MM.1S (cell line): Measurements from ENCODE around the gene PRKCE.

Experiments used
- DNase-seq: peaks from one replicate; pipeline ENCODE4 v3.0.0-alpha.2; 2015
- H2AFZ ChIP-seq: fragments of 300-600 bp; sonication (generic); 2 replicates; pipeline ENCODE4 v1.6.0; 2016; ENCODE audit warnings: antibody characterized with exemption, low read length
- H3F3A ChIP-seq: fragments of 300-600 bp; sonication (generic); 2 replicates; pipeline ENCODE4 v1.6.1; 2016; ENCODE audit warnings: mild to moderate bottlenecking, antibody characterized with exemption, low read length, moderate library complexity, mixed read lengths; ENCODE audit not compliant: insufficient read depth
- H3K27ac ChIP-seq: fragments of 300-600 bp; sonication (generic); 2 replicates; pipeline ENCODE4 v1.5.1; 2016; ENCODE audit warnings: mild to moderate bottlenecking, low read length
- H3K27me3 ChIP-seq: fragments of 300-600 bp; sonication (generic); replicated peaks from 2 replicates; pipeline ENCODE4 v1.6.0; 2016; ENCODE audit warnings: low read length; ENCODE audit not compliant: insufficient read depth
- H3K36me3 ChIP-seq: fragments of 300-600 bp; sonication (generic); replicated peaks from 2 replicates; pipeline ENCODE4 v1.6.1; 2016; ENCODE audit warnings: mild to moderate bottlenecking, low read length, mixed read lengths; ENCODE audit not compliant: insufficient read depth
- H3K4me1 ChIP-seq: fragments of 300-600 bp; sonication (generic); 2 replicates; pipeline ENCODE4 v1.6.1; 2016; ENCODE audit warnings: low read length, mixed read lengths
- H3K4me2 ChIP-seq: fragments of 300-600 bp; sonication (generic); 2 replicates; pipeline ENCODE4 v1.6.0; 2016; ENCODE audit warnings: low read depth, low read length
- H3K4me3 ChIP-seq: fragments of 300-600 bp; sonication (generic); 2 replicates; pipeline ENCODE4 v1.5.1; 2016; ENCODE audit warnings: low read length, mixed read lengths
- H3K79me2 ChIP-seq: fragments of 300-600 bp; sonication (generic); 2 replicates; pipeline ENCODE4 v1.6.1; 2016; ENCODE audit warnings: mixed run types, low read length, mixed read lengths
- H3K9ac ChIP-seq: fragments of 300-600 bp; sonication (generic); 2 replicates; pipeline ENCODE4 v1.6.1; 2016; ENCODE audit warnings: low read length, mixed read lengths
- H3K9me2 ChIP-seq: fragments of 300-600 bp; sonication (generic); replicated peaks from 2 replicates; pipeline ENCODE4 v1.6.1; 2016; ENCODE audit warnings: mild to moderate bottlenecking, low read length, mixed read lengths; ENCODE audit not compliant: insufficient read depth
- H3K9me3 ChIP-seq: fragments of 300-600 bp; sonication (generic); replicated peaks from 2 replicates; pipeline ENCODE4 v1.6.1; 2016; ENCODE audit warnings: mild to moderate bottlenecking, low read length, mixed read lengths; ENCODE audit not compliant: insufficient read depth
- H4K20me1 ChIP-seq: fragments of 300-600 bp; sonication (generic); 2 replicates; pipeline ENCODE4 v1.6.1; 2016; ENCODE audit warnings: mild to moderate bottlenecking, low read length, moderate library complexity, mixed read lengths; ENCODE audit not compliant: insufficient read depth
- CTCF ChIP-seq: fragments of 300-600 bp; sonication (generic); IDR thresholded peaks from 2 replicates; pipeline ENCODE4 v1.5.1; 2016; ENCODE audit warnings: antibody characterized with exemption, low read length, mixed read lengths
- EZH2 ChIP-seq: fragments of 300-600 bp; sonication (generic); optimal IDR thresholded peaks from 2 replicates; pipeline ENCODE3; 2017; ENCODE audit warnings: low read depth, mild to moderate bottlenecking, antibody characterized with exemption, low read length, mixed read lengths
- EZH2phosphoT487 ChIP-seq: fragments of 300-600 bp; sonication (generic); IDR thresholded peaks from 2 replicates; pipeline ENCODE4 v1.6.1; 2018; ENCODE audit warnings: antibody characterized with exemption, low read length

Gene PRKCE

GRCh38 chr2:45782986-45783385 lies 131.5 kb downstream of the PRKCE start:
- H3K36me3 ChIP-seq, result no peaks in the 10 kb centered on the region
- DNase-seq, result no peak
- H3K27ac ChIP-seq, result no peak overlapping the region
- no peaks in the 10 kb centered on the region; the same call in 1 of the 2 replicates for H3K79me2 ChIP-seq
- no peak overlapping the region for H3K4me2 ChIP-seq
- H3F3A ChIP-seq, result no peaks in the 10 kb centered on the region
- H3K9me3 ChIP-seq, result no peaks in the 10 kb centered on the region
- TF ChIP-seq CTCF (no peak), EZH2phosphoT487 (no peak), EZH2 (no peak)
- no peaks in the 10 kb centered on the region for H3K27me3 ChIP-seq
- H4K20me1 ChIP-seq, result no peaks in the 10 kb centered on the region
- H3K4me1 ChIP-seq, result peaks cover 4% of the 10 kb centered on the region; the same call in 1 of the 2 replicates
- H3K9me2 ChIP-seq, result no peaks in the 10 kb centered on the region
- no peak overlapping the region for H3K4me3 ChIP-seq
- H2AFZ ChIP-seq, result no peak overlapping the region
- H3K9ac ChIP-seq, result no peak overlapping the region

GRCh38 chr2:45786030-45786835 lies 134.8 kb downstream of the PRKCE start:
- Histone ChIP-seq H2AFZ (no peak overlapping the region), H3K36me3 (no peaks in the 10 kb centered on the region), H3K79me2 (no peaks in the 10 kb centered on the region), H3K27ac (no peak overlapping the region), H3K27me3 (no peaks in the 10 kb centered on the region), H3K4me3 (no peak overlapping the region), H3K9ac (no peak overlapping the region), H3F3A (no peaks in the 10 kb centered on the region), H3K4me2 (no peak overlapping the region), H3K9me3 (no peaks in the 10 kb centered on the region), H3K4me1 (no peaks in the 10 kb centered on the region), H4K20me1 (no peaks in the 10 kb centered on the region), H3K9me2 (no peaks in the 10 kb centered on the region)
- TF ChIP-seq CTCF (no peak), EZH2phosphoT487 (no peak), EZH2 (no peak)
- no peak for DNase-seq

GRCh38 chr2:45786836-45787357 lies 135.4 kb downstream of the PRKCE start:
- H3K9me2 ChIP-seq, result no peaks in the 10 kb centered on the region
- DNase-seq, result no peak
- H3K9ac ChIP-seq, result no peak overlapping the region
- H3K27ac ChIP-seq, result no peak overlapping the region
- H3F3A ChIP-seq, result no peaks in the 10 kb centered on the region
- TF ChIP-seq EZH2 (no peak), EZH2phosphoT487 (no peak), CTCF (no peak)
- no peaks in the 10 kb centered on the region for H4K20me1 ChIP-seq
- no peaks in the 10 kb centered on the region for H3K79me2 ChIP-seq
- H2AFZ ChIP-seq, result no peak overlapping the region
- no peaks in the 10 kb centered on the region for H3K27me3 ChIP-seq
- no peaks in the 10 kb centered on the region for H3K4me1 ChIP-seq
- H3K4me2 ChIP-seq, result no peak overlapping the region
- H3K9me3 ChIP-seq, result no peaks in the 10 kb centered on the region
- H3K36me3 ChIP-seq, result no peaks in the 10 kb centered on the region
- H3K4me3 ChIP-seq, result no peak overlapping the region
